GM15510 (cell line): ENCODE data around the gene EXPH5.

ENCODE experiments used
- POLR2A ChIP-seq: IDR thresholded peaks from 3 replicates; pipeline ENCODE4 v1.6.1; 2011; ENCODE audit warnings: borderline replicate concordance; ENCODE audit not compliant: insufficient read length; ENCODE audit errors: extremely low read depth

EXPH5 gene

DNA sequence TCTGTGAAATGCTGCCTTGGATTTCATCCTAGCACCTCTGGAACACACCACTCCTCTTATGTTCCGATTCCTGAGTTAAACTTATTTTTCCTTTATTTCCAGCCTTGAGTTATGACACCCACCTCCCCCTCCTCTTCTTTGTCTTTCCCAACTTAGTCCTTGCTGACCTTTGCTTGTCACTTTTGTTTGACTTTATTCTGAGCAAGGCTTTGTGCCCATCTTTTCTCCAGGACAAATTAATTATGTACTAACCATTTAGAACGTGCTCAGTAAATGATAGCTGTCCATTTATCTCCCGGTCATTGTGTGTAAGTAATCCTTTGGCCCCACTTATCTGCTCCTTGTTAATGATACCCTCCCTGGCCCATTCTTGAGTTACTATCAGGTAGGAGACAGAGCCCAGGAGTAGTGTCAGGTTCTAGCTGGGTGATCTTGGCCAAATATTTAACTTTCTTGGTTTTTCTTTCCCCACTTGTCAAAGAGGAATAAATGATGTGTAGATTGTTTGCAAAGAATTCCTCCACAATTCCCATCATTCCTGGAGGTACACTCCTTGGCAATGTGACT is 44.2 kb downstream of the EXPH5 start:
- TF ChIP-seq POLR2A: no peak

GRCh38 chr11:108545909-108546501 is 47.6 kb downstream of the EXPH5 start:
- no peak for TF ChIP-seq POLR2A

GRCh38 chr11:108543316-108543964 is 50.1 kb downstream of the EXPH5 start:
- TF ChIP-seq POLR2A: no peak

DNA sequence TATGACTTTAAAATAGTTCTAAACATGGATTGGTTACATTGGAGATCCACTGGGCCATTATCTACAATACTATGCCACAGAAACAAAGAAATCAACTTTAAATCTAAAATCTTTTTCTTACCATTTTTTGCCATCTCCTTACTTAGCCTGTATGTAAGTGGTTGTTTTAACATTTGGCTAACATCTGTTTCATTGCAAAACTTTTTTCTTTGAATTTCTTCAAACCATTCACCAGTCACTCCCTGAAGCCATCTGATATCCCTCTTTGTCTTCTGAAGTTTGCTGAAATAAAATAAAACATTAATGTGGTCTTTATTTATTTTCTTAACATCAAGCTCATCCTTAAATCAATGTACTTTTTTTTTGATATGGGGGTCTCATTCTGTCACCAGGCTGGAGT is 52.0 kb downstream of the EXPH5 start:
- TF ChIP-seq POLR2A: no peak

DNA sequence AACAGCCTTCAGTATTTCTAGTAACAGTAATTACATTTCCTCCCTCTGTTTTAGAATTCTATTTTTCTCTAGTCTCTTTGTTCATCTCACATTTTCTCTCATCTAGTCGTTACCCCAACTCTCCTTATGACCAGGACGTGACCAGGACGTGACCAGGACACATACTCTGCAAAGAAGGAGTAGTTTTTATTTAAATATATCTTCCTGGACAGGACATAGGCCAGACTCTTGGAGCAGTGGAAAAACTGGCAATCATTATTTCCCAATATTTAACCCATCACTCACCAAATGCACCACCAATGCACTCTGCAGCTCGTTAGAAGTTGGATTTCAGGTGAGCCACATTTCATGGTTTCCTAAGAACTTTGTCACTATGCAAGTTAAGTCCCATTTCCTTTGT is 55.1 kb downstream of the EXPH5 start:
- TF ChIP-seq POLR2A: no peak

DNA sequence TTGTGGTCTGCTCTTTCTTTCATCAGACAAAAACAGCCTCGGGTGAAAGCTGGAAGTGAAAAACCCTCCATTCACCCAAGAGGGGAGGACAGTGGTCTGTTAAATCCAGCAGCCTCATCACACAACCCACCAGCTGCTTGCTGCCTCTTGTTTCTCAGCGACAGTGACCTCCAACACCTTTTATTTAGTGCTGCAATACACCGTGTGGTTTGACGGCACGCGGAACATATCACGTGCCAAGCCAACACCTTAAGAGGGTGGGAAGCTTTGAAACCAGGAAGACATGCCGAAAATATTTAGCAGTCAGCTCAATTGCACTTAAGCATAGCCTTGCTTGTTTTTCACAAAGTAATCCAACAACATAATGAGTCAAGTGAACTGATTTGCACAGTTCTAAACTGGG is 55.5 kb downstream of the EXPH5 start:
- TF ChIP-seq POLR2A: no peak

- TF ChIP-seq POLR2A: no peak
These were observed 56.8 kb downstream of the EXPH5 start for GRCh38 chr11:108536783-108537182.

DNA sequence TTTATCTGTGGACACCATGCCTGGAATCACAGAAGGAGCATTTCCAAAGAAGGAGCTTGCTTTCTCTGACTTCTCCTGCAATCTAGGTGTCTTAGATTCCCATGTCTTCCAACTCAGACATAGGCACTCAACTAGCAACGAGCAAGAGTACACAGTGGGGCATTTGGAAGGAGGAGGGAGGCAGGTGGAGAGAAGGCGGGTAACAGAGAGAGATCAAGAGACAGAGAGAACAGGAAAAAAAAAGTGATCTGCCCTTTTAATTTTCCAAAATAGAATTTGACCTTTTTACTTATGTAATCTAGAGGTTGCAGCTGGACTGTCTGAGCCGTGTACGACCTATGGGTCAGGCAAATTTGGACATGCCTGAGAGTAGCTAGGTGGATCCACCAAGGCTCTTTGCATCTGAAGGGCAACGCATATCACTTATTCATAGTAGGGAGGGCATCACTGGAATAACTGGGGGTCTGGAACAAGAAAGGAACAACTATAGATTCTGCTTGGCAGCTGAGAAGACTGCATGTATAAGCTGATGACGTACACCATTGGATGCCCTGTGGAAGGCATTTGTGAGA is 58.1 kb downstream of the EXPH5 start:
- no peak for TF ChIP-seq POLR2A

- no peak for TF ChIP-seq POLR2A
These were observed 59.2 kb downstream of the EXPH5 start for GRCh38 chr11:108534274-108534882.

DNA sequence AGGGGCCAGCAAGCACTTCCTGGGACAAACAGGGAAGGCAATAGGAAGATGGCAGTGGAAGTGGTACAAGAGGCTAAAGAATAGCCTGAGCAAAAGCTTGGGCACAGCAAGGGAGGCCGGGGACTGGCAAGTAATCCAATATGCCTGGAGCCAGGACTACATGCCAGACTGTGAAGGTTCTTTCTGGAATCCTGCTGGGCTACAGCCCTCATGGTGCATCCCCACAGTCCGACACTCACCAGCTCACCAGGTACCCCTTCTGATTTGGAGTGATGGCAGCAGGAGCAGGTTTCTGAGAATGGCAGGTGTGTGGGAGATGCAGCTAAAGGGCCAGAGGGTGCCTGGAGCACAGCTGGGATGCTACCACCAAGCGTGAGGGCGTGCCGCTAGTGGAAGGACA is 63.1 kb downstream of the EXPH5 start:
- TF ChIP-seq POLR2A: no peak

- no peak for TF ChIP-seq POLR2A
These were observed 66.2 kb downstream of the EXPH5 start for GRCh38 chr11:108527382-108527781.

GRCh38 chr11:108525161-108525560 is 68.4 kb downstream of the EXPH5 start:
- no peak for TF ChIP-seq POLR2A

DNA sequence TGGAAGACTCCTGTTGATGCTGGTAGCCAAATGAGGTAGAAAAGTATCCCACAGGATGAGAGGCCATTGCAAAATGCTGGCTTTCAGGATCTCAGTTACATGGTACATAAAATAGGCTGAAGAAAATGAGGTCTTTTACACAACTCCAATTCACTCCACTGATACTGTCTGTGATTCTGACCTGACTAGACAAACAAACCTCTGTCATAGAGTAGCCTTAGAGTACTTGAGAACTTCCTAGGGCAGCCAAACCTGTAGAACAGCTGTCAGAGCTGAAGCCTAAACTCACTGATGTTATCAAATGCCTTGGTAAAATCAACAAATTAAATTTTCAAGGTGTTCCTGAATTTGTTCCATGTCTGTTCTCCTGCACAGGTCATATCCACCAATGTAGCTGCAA is 69.1 kb downstream of the EXPH5 start:
- no peak for TF ChIP-seq POLR2A

DNA sequence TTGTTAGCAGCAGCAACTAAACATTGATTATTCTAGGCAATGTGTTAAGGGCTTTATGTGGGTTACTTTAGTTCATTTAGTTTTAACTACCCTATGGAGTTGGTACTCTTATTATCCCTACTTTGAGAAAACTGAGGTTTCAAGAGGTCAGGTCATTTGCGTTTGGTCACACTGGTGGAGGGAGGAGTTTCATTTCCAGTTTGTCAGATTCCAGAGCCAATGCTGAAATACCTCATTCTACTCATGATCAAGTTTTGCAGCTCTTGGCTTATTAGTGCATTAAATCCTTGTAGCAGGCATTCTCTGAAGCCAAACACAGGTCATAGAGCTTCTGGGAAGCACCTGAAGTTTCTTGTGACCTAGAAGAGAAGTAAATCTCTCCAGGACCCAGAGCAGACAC is 71.2 kb downstream of the EXPH5 start:
- TF ChIP-seq POLR2A: no peak

- no peak for TF ChIP-seq POLR2A
These were observed 75.0 kb downstream of the EXPH5 start for GRCh38 chr11:108518581-108518980.
